ENCODE results near the gene FAM120B.

The FAM120B gene

GRCh38 chr6:170424604-170425126 is 118.1 kb downstream of the FAM120B start:
- no peak for DNase-seq

GRCh38 chr6:170429450-170429849 is 122.9 kb downstream of the FAM120B start:
- DNase-seq, result no peak

GRCh38 chr6:170433163-170434116 is 126.9 kb downstream of the FAM120B start:
- peak in 1 of 2 experiments; percentile 2 for DNase-seq

GRCh38 chr6:170434117-170434820 is 127.7 kb downstream of the FAM120B start:
- peak in 1 of 2 experiments; percentile 1 for DNase-seq

- DNase-seq, result no peak
Observed at GRCh38 chr6:170434821-170435155, 128.2 kb downstream of the FAM120B start.

- peak in 1 of 2 experiments; percentile 1 for DNase-seq
Observed at GRCh38 chr6:170435766-170436165, 129.2 kb downstream of the FAM120B start.

- no peak for DNase-seq
Observed at GRCh38 chr6:170436209-170436809, 129.8 kb downstream of the FAM120B start.

GRCh38 chr6:170437719-170438401 is 131.3 kb downstream of the FAM120B start:
- DNase-seq, result peak in 1 of 2 experiments; percentile 11

- DNase-seq, result peak; percentile 67 to 71
Observed at GRCh38 chr6:170438402-170438753, 131.8 kb downstream of the FAM120B start.

- no peak for DNase-seq
Observed at GRCh38 chr6:170438861-170439260, 132.3 kb downstream of the FAM120B start.

- DNase-seq, result no peak
Observed at GRCh38 chr6:170439366-170440361, 133.1 kb downstream of the FAM120B start.

GRCh38 chr6:170440437-170440836 is 133.9 kb downstream of the FAM120B start:
- no peak for DNase-seq

GRCh38 chr6:170441316-170441715 is 134.8 kb downstream of the FAM120B start:
- no peak for DNase-seq

- no peak for DNase-seq
Observed at GRCh38 chr6:170442596-170442995, 136.0 kb downstream of the FAM120B start.

- no peak for DNase-seq
Observed at GRCh38 chr6:170443151-170443662, 136.6 kb downstream of the FAM120B start.

GRCh38 chr6:170444056-170444591 is 137.6 kb downstream of the FAM120B start:
- no peak for DNase-seq

- no peak for DNase-seq
Observed at GRCh38 chr6:170444811-170445211, 138.3 kb downstream of the FAM120B start.

- DNase-seq, result peak in 1 of 2 experiments; percentile 5
Observed at GRCh38 chr6:170445487-170445886, 138.9 kb downstream of the FAM120B start.

- DNase-seq, result no peak
Observed at GRCh38 chr6:170445971-170446370, 139.4 kb downstream of the FAM120B start.

GRCh38 chr6:170446841-170447560 is 140.4 kb downstream of the FAM120B start:
- no peak for DNase-seq

Measured in activated T-cell treated with anti-CD3 and anti-CD28 coated beads, Interleukin-2, amount 50 U/mL, for 48 hours (primary cell).